GM18870 (cell line): ENCODE data around the gene PPL.

ENCODE experiments used
- ATAC-seq: cut with Tn5 transposase; IDR thresholded peaks from one replicate; pipeline ENCODE4 v1.9.1; 2021; ENCODE audit warnings: moderate library complexity; ENCODE audit not compliant: unreplicated experiment

Gene PPL

GRCh38 chr16:4839942-4840341 lies 97.0 kb downstream of the PPL start:
- ATAC-seq, result no peak

DNA sequence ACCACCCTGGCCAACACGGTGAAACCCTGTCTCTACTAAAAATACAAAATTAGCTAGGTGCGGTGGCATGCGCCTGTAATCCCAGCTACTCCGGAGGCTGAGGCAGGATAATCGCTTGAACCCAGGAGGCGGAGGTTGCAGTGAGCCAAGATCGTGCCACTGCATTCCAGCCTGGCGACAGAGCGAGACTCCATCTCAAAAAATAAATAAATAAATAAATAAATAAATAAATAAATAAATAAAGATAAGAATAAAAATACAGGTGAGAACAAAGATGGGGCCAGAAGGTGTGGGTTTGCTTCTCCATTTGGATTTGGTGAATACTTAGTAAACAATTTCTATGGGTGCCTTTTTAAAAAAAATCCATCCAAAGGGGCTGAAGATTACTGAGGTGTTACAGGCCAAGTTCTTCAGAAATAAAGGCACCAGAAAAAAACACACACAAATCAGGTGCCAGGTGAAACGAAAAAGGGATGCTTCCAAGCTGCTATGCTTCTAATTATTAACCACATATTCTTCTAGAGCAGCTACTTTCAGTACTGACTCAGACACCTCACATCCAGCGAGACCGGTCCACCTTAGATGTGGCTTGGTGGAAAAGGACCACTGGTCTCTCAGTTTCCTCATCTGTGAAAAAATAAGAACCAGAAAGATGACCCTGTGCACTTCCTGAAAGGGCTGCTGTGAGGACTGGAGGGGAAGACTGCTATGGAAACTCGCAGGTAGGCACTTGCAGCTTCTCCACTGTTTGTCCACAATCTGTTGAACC lies 99.0 kb downstream of the PPL start:
- ATAC-seq, result no peak

DNA sequence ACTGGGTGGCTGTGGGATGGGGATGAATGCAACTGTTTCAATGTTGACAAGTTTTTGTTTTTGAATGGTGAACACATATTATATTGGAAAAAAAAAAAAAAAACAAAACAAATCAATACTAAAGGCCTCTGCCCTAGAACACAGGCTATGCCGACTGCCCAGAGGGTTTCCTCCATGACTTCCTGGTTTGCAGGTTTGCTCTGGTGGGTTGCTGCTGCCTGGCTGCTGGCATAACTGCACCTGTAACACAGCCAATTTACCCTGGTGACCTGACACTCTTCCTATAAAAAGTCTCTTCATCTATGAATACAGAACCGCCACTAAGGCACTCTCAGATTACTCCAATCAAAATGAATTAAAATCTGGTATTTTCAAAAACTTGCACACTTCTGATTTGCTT lies 100.2 kb downstream of the PPL start:
- no peak for ATAC-seq

DNA sequence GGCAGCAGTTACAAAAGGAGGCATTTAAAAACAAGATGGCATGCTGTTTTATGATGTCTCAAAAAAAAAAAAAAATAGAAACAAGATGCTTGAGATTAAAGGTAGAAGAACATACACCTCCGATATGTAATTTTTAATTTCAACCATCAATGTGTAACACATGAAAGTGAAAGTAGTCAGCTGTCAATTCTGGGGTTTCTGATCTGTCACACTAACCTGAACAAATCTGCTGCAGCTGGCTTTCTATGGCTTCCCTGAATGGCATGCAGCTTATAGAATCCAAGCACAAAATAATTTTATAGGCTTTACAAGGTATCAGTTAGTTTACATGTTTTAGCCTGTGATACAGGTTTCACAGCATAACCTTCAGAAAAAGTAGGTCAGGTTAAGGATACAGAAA lies 103.4 kb downstream of the PPL start:
- ATAC-seq, result no peak

DNA sequence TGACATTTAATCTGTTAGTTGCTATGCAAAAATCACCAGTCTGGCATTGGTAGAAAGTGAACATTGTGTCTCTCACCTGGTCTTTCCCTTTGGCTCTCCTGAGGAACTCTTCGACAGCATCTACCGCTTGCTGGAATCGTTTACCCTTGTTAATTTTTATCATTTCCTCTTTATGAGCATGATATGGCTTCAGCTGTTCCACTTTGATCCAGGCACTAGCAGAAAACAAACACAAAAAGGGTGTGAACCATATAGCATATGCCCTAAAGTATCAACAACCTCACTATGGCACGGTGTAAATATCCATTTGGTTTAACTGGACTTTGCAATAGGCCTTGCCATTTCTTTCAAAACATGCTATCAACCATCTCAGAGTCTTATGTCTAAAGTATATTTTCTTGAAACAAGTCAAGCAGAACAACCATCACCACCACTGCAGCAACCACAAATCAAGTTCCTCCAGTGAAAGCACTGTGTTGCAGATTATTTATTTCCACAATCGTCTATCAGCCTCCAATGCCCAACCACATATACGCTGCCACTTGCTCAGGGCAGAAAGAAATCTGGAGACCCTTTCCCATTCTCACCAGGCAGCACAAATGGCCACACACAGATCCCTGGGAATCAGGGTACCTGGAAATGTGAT lies 104.1 kb downstream of the PPL start:
- ATAC-seq, result no peak
